PC-9 (cell line): ENCODE measurements around the gene FAM193A.

Experiments used
- CTCF ChIP-seq: fragments of 200-600 bp; sonication (generic); conservative IDR thresholded peaks from 2 replicates; pipeline ENCODE4 v1.6.1; 2017; ENCODE audit warnings: mixed run types, antibody characterized with exemption, mild to moderate bottlenecking, moderate library complexity
- EZH2 ChIP-seq: fragments of 200-600 bp; sonication (generic); IDR thresholded peaks from 2 replicates; pipeline ENCODE4 v1.8.0; 2017; ENCODE audit warnings: antibody characterized with exemption, low read depth

GRCh38 chr4:2545321-2546013 lies 9.0 kb downstream of the FAM193A start:
- TF ChIP-seq EZH2 (no peak), CTCF (no peak)
